ENCODE results near the gene RPL28. TPM values are rescaled to one million over a fixed set of nuclear protein-coding genes. Genes with fewer than 3 reads are reported as not detected.
A peak's percentile ranks its signal among the peaks of the same experiment; 100 is the strongest.
"Not testable (repeated sequence)": the region's sequence is repeated elsewhere in the genome, so short reads cannot be mapped to it uniquely, and the experiment has no call there.

The RPL28 gene
- total RNA-seq, 1 donor from 2014 or later, result 112 TPM

GRCh38 chr19:55389386-55390317, 3.9 kb downstream of the RPL28 start:
- DNase-seq (ENCODE audit: low spot score in 2 of 2), result no peak
- FAIRE-seq, result no peak

GRCh38 chr19:55390461-55390880, 4.7 kb downstream of the RPL28 start:
- DNase-seq (ENCODE audit: low spot score in 2 of 2) (no peak), FAIRE-seq (no peak)

- FAIRE-seq (no peak), DNase-seq (ENCODE audit: low spot score in 2 of 2) (no peak)
Observed at GRCh38 chr19:55391191-55391670, 5.5 kb downstream of the RPL28 start.

- DNase-seq (ENCODE audit: low spot score in 2 of 2) (no peak), FAIRE-seq (no peak)
Observed at GRCh38 chr19:55391702-55392615, 6.2 kb downstream of the RPL28 start.

GRCh38 chr19:55392820-55393761, 7.4 kb downstream of the RPL28 start:
- FAIRE-seq (no peak), DNase-seq (ENCODE audit: low spot score in 2 of 2) (no peak)

- DNase-seq (ENCODE audit: low spot score in 2 of 2), result no peak
- FAIRE-seq, result no peak
Observed at GRCh38 chr19:55398200-55398925, 12.6 kb downstream of the RPL28 start.

GRCh38 chr19:55400281-55401087, 14.8 kb downstream of the RPL28 start:
- no peak for DNase-seq (ENCODE audit: low spot score in 2 of 2)
- no peak for FAIRE-seq

GRCh38 chr19:55401390-55401789, 15.7 kb downstream of the RPL28 start:
- not testable (repeated sequence) for FAIRE-seq; DNase-seq (ENCODE audit: low spot score in 2 of 2)

GRCh38 chr19:55402509-55402908, 16.8 kb downstream of the RPL28 start:
- DNase-seq (ENCODE audit: low spot score in 2 of 2), result no peak
- FAIRE-seq, result no peak

GRCh38 chr19:55405638-55406037, 19.9 kb downstream of the RPL28 start:
- DNase-seq (ENCODE audit: low spot score in 2 of 2), result no peak
- no peak for FAIRE-seq

GRCh38 chr19:55406091-55406825, 20.5 kb downstream of the RPL28 start:
- FAIRE-seq (no peak), DNase-seq (ENCODE audit: low spot score in 2 of 2) (no peak)

- FAIRE-seq (no peak), DNase-seq (ENCODE audit: low spot score in 2 of 2) (no peak)
Observed at GRCh38 chr19:55406826-55407549, 21.3 kb downstream of the RPL28 start.

- FAIRE-seq; DNase-seq (ENCODE audit: low spot score in 2 of 2): not testable (repeated sequence)
Observed at GRCh38 chr19:55407550-55407799, 21.7 kb downstream of the RPL28 start, which contains the start of gene UBE2S. UBE2S (minus strand) TSS chr19:55407788; CDS start chr19:55407589, 199 bp downstream.

GRCh38 chr19:55407800-55408532, 22.2 kb downstream of the RPL28 start:
- peak; percentile 33 for FAIRE-seq

GRCh38 chr19:55408533-55408872, 22.8 kb downstream of the RPL28 start:
- FAIRE-seq (no peak), DNase-seq (ENCODE audit: low spot score in 2 of 2) (no peak)

More at GRCh38 chr19:55407800-55408532, 22.2 kb downstream of the RPL28 start:
- peak; percentile 99 for DNase-seq (ENCODE audit: low spot score in 2 of 2)

GRCh38 chr19:55409179-55409578, 23.4 kb downstream of the RPL28 start:
- not testable (repeated sequence) for FAIRE-seq; DNase-seq (ENCODE audit: low spot score in 2 of 2)
